Mucosa of stomach (tissue), 1 donor: Measurements from ENCODE around the gene FBN1.

ENCODE experiments used
- H3K27me3 ChIP-seq: one replicate; pipeline ENCODE4 v1.7.0; 2013; ENCODE audit warnings: mild to moderate bottlenecking, low read length; ENCODE audit not compliant: control insufficient read depth, insufficient read depth
- H3K36me3 ChIP-seq: one replicate; pipeline ENCODE4 v1.7.0; 2013; ENCODE audit warnings: low read length; ENCODE audit not compliant: control insufficient read depth, insufficient read depth
- H3K4me1 ChIP-seq: one replicate; pipeline ENCODE4 v1.7.0; 2013; ENCODE audit warnings: mild to moderate bottlenecking, low read length; ENCODE audit not compliant: control insufficient read depth, insufficient read depth
- H3K4me3 ChIP-seq: one replicate; pipeline ENCODE4 v1.7.0; 2013; ENCODE audit warnings: low read length
- H3K9ac ChIP-seq: one replicate; pipeline ENCODE4 v1.7.0; 2013; ENCODE audit warnings: mild to moderate bottlenecking, low read length, moderate library complexity
- H3K9me3 ChIP-seq: one replicate; pipeline ENCODE4 v1.7.0; 2013; ENCODE audit warnings: mild to moderate bottlenecking, low read length, moderate library complexity; ENCODE audit not compliant: control insufficient read depth
- donor health status: Pancreatic carcinoma.

Gene FBN1

GRCh38 chr15:48486228-48486627 is 159.3 kb downstream of the FBN1 start:
- no peaks in the 10 kb centered on the region for H3K27me3 ChIP-seq
- H3K36me3 ChIP-seq = no peaks in the 10 kb centered on the region
- no peaks in the 10 kb centered on the region for H3K4me1 ChIP-seq
- H3K9ac ChIP-seq = no peak overlapping the region
- H3K4me3 ChIP-seq = no peak overlapping the region
- H3K9me3 ChIP-seq = no peaks in the 10 kb centered on the region

DNA sequence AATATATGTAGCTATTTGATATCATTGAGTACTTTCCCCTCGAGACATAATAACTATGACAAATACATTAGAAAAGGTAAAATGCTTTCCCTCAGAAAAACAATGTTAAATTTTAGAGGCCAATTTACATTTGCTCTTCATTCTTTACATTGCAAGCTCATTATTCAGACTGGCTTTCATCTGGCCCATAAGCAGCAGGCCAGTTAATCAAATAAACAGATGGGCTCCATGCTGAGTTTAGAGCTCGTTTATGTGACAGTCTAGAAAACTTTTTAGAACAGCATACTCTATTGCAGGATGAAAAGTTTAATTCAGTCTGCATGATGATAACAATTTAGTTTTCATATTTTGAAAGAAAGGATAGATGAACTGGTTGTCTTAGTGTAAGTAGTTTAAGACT is 163.7 kb downstream of the FBN1 start:
- Histone ChIP-seq H3K4me3 (no peak overlapping the region), H3K36me3 (no peaks in the 10 kb centered on the region), H3K27me3 (no peaks in the 10 kb centered on the region), H3K9ac (no peak overlapping the region), H3K9me3 (no peaks in the 10 kb centered on the region), H3K4me1 (no peaks in the 10 kb centered on the region)

GRCh38 chr15:48479751-48480150 is 165.8 kb downstream of the FBN1 start:
- no peak overlapping the region for H3K4me3 ChIP-seq
- no peaks in the 10 kb centered on the region for H3K27me3 ChIP-seq
- no peaks in the 10 kb centered on the region for H3K9me3 ChIP-seq
- H3K36me3 ChIP-seq = no peaks in the 10 kb centered on the region
- no peak overlapping the region for H3K9ac ChIP-seq
- H3K4me1 ChIP-seq = no peaks in the 10 kb centered on the region

GRCh38 chr15:48478581-48478980 is 166.9 kb downstream of the FBN1 start:
- H3K9ac ChIP-seq = no peak overlapping the region
- H3K4me1 ChIP-seq = no peaks in the 10 kb centered on the region
- no peaks in the 10 kb centered on the region for H3K36me3 ChIP-seq
- no peaks in the 10 kb centered on the region for H3K27me3 ChIP-seq
- H3K4me3 ChIP-seq = no peak overlapping the region
- H3K9me3 ChIP-seq = no peaks in the 10 kb centered on the region

GRCh38 chr15:48477795-48478360 is 167.6 kb downstream of the FBN1 start:
- Histone ChIP-seq H3K36me3 (no peaks in the 10 kb centered on the region), H3K4me3 (no peak overlapping the region), H3K9me3 (no peaks in the 10 kb centered on the region), H3K27me3 (no peaks in the 10 kb centered on the region), H3K9ac (no peak overlapping the region), H3K4me1 (no peaks in the 10 kb centered on the region)

DNA sequence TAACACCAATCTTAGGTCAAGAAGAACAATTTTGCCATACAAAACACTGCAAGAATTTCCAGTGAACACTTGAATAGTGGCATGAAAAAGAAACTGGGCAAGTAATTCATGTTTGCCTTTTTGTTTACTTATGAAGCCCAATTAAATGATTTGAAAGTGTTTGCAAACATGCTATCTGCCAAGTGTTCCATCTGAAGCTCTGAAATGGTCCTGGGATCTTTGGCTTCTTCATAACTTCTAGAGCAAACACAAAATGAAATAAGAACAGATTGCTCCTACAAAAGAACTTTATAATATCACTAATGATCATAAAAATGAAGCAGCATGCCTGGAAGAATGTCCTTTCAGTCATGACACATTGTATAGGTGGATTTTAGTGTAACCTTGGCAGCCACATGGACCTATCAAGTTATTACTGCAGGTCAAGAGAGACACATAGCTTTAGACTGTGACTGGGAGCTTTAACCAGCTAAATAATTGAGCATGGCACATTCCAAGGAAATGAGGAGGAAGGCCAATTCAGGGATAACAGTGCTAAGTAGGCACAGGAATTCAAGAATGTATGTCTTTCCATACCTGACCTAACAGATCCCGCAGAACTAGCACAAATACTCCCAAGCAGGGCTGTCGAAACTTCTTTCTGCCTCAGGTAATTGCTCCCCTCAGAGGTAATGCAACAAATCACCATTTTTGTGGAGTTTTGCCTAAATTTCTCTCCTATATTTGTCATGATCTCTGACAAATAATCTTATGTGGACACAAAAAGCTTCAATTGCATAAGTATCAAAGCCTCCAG is 169.7 kb downstream of the FBN1 start:
- Histone ChIP-seq H3K4me3 (no peak overlapping the region), H3K27me3 (no peaks in the 10 kb centered on the region), H3K9me3 (no peaks in the 10 kb centered on the region), H3K9ac (no peak overlapping the region), H3K4me1 (no peaks in the 10 kb centered on the region), H3K36me3 (no peaks in the 10 kb centered on the region)

- H3K4me3 ChIP-seq = no peak overlapping the region
- H3K4me1 ChIP-seq = no peaks in the 10 kb centered on the region
- H3K9ac ChIP-seq = no peak overlapping the region
- no peaks in the 10 kb centered on the region for H3K27me3 ChIP-seq
- no peaks in the 10 kb centered on the region for H3K9me3 ChIP-seq
- H3K36me3 ChIP-seq = no peaks in the 10 kb centered on the region
Observed at GRCh38 chr15:48473667-48474066, 171.8 kb downstream of the FBN1 start.

GRCh38 chr15:48472756-48473155 is 172.8 kb downstream of the FBN1 start:
- no peaks in the 10 kb centered on the region for H3K27me3 ChIP-seq
- H3K9me3 ChIP-seq = no peaks in the 10 kb centered on the region
- no peaks in the 10 kb centered on the region for H3K36me3 ChIP-seq
- H3K9ac ChIP-seq = no peak overlapping the region
- H3K4me3 ChIP-seq = no peak overlapping the region
- H3K4me1 ChIP-seq = no peaks in the 10 kb centered on the region

DNA sequence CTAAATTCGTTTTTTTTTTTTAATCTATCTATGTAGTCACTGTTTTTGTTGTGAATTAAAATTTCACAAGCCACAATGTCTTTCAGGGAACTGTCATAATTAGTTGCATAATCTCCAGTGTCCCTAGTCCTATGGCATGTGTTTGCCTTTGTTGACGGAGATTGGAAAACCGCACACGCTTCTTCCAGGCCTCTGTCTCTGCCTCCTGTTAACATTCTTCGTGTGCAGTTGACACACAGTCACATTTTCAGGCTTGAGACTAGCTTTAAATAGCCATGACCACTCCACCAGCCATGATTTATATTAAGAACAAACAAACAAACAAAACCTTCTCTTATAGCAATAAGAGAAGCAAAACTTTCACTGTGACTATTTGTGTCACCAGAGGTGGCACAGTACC is 174.4 kb downstream of the FBN1 start:
- H3K9me3 ChIP-seq = no peaks in the 10 kb centered on the region
- no peak overlapping the region for H3K9ac ChIP-seq
- no peaks in the 10 kb centered on the region for H3K36me3 ChIP-seq
- H3K4me1 ChIP-seq = no peaks in the 10 kb centered on the region
- no peaks in the 10 kb centered on the region for H3K27me3 ChIP-seq
- no peak overlapping the region for H3K4me3 ChIP-seq

GRCh38 chr15:48470096-48470495 is 175.4 kb downstream of the FBN1 start:
- Histone ChIP-seq H3K9ac (no peak overlapping the region), H3K9me3 (no peaks in the 10 kb centered on the region), H3K36me3 (no peaks in the 10 kb centered on the region), H3K4me3 (no peak overlapping the region), H3K4me1 (no peaks in the 10 kb centered on the region), H3K27me3 (no peaks in the 10 kb centered on the region)

GRCh38 chr15:48469681-48470080 is 175.8 kb downstream of the FBN1 start:
- H3K36me3 ChIP-seq = no peaks in the 10 kb centered on the region
- no peak overlapping the region for H3K9ac ChIP-seq
- H3K4me3 ChIP-seq = no peak overlapping the region
- H3K4me1 ChIP-seq = no peaks in the 10 kb centered on the region
- no peaks in the 10 kb centered on the region for H3K9me3 ChIP-seq
- no peaks in the 10 kb centered on the region for H3K27me3 ChIP-seq

DNA sequence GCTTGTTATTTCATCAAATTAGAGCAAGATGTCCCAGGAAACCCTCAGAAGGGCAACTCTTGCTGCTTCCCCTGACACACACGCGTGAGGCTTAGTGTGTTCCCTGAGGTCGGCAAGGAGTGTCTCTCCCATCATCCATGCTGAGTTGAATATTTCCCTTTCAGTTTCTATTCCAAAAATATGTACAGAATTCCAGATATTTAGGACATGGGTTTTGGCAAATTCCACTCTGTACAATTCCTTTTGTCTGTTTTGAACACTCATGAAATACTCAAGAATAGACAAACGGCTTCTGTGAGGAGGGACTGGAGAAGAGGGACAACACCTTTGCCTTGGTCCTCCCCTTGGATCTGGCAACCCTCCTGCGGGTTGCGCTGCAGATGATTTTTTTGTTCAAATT is 176.2 kb downstream of the FBN1 start:
- Histone ChIP-seq H3K4me3 (no peak overlapping the region), H3K4me1 (no peaks in the 10 kb centered on the region), H3K9me3 (no peaks in the 10 kb centered on the region), H3K9ac (no peak overlapping the region), H3K27me3 (no peaks in the 10 kb centered on the region), H3K36me3 (no peaks in the 10 kb centered on the region)
